Neutrophil (primary cell): ENCODE data around the gene NBL1.

Source experiments
- H3K27ac ChIP-seq: fragments of 200-600 bp; sonication (generic); 2 replicates; pipeline ENCODE4 v1.5.1; 2016; ENCODE audit warnings: mild to moderate bottlenecking, moderate library complexity
- H3K27me3 ChIP-seq: fragments of 200-600 bp; sonication (generic); 2 replicates; pipeline ENCODE4 v1.6.0; 2016; ENCODE audit warnings: mild to moderate bottlenecking
- H3K36me3 ChIP-seq: fragments of 200-600 bp; sonication (generic); 2 replicates; pipeline ENCODE4 v1.5.1; 2017
- H3K4me1 ChIP-seq, 2 experiments: fragments of 200-600 bp in 1 of 2; sonication (generic) in 1 of 2; 1 replicate in 1 of 2; 2 replicates in 1 of 2; pipeline versions ENCODE4 v1.5.1 to v1.6.1; 2013 to 2016; ENCODE audit warnings: low read depth in 1 of 2, low read length in 1 of 2, mild to moderate bottlenecking in 1 of 2, moderate library complexity in 1 of 2; ENCODE audit not compliant: control insufficient read depth in 1 of 2, insufficient read depth in 1 of 2
- H3K4me3 ChIP-seq, 2 experiments: fragments of 200-600 bp in 1 of 2; sonication (generic) in 1 of 2; 1 replicate in 1 of 2; 2 replicates in 1 of 2; pipeline ENCODE4 v1.5.1; 2013 to 2016; ENCODE audit warnings: low read depth in 1 of 2, low read length in 1 of 2, mild to moderate bottlenecking in 1 of 2, moderate library complexity in 1 of 2
- H3K9me3 ChIP-seq: fragments of 200-600 bp; sonication (generic); 2 replicates; pipeline ENCODE4 v1.5.1; 2016
- CTCF ChIP-seq: fragments of 200-600 bp; sonication (generic); IDR thresholded peaks from 2 replicates; pipeline ENCODE4 v1.5.1; 2016; ENCODE audit warnings: antibody characterized with exemption

The NBL1 gene

GRCh38 chr1:19670787-19671186 is 26.7 kb downstream of the NBL1 start:
- no peak for TF ChIP-seq CTCF
- H3K9me3 ChIP-seq: no peaks in the 10 kb centered on the region
- no peaks in the 10 kb centered on the region for H3K36me3 ChIP-seq
- H3K4me3 ChIP-seq: no peak overlapping the region
- no peaks in the 10 kb centered on the region for H3K4me1 ChIP-seq
- H3K27ac ChIP-seq: no peak overlapping the region
- peaks cover 64% of the 10 kb centered on the region for H3K27me3 ChIP-seq

DNA sequence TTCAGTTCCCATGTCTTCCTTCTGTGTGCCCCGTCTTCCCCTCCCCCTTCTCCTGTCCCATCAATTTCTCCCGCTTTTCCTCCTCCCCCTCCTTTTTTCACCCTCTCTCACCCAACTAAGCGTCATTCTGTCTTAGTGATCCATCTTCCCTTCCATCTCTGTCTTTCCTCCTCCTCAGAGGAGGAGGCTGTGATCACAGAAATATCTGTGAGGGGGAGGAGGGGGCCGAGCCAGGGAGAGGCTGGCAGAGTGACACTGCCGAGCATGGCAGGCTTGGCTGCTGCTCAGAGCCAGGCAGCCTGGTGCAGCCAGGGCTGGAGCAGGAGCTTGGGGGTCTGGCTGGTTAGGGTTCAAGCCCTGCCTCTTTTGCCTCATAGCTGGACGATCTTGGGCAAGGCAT is 28.1 kb downstream of the NBL1 start:
- no peaks in the 10 kb centered on the region for H3K9me3 ChIP-seq
- no peaks in the 10 kb centered on the region for H3K36me3 ChIP-seq
- H3K4me3 ChIP-seq: no peak overlapping the region
- H3K4me1 ChIP-seq: no peaks in the 10 kb centered on the region
- H3K27me3 ChIP-seq: peaks cover 60% of the 10 kb centered on the region
- no peak overlapping the region for H3K27ac ChIP-seq
- no peak for TF ChIP-seq CTCF

DNA sequence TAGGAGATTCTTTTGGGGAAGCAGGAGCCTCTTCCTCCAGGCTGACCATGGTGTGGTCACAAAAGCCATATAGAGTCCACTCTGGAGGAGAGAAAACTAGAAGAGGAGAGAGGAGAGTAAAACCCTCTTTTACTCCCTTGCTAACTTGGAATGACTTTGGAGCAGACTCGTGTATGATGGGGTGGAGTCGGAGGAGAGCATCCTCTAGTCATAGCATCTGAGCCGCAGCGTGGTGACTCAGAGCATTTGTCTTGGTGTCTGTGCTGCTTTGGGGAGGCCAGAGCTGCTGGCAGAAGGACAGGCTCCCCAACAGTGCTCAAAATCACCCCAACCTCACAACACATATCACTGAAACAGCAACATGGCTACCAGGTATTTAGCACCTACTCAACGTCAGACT is 31.7 kb downstream of the NBL1 start:
- Histone ChIP-seq H3K36me3 (no peaks in the 10 kb centered on the region), H3K4me3 (no peak overlapping the region), H3K27me3 (peaks cover 32% of the 10 kb centered on the region), H3K9me3 (no peaks in the 10 kb centered on the region), H3K27ac (no peak overlapping the region), H3K4me1 (no peaks in the 10 kb centered on the region)
- no peak for TF ChIP-seq CTCF

- H3K36me3 ChIP-seq: no peaks in the 10 kb centered on the region
- H3K4me3 ChIP-seq: no peak overlapping the region
- no peaks in the 10 kb centered on the region for H3K9me3 ChIP-seq
- H3K27me3 ChIP-seq: peaks cover 25% of the 10 kb centered on the region
- H3K27ac ChIP-seq: no peak overlapping the region
- TF ChIP-seq CTCF: no peak
- no peaks in the 10 kb centered on the region for H3K4me1 ChIP-seq
Observed at GRCh38 chr1:19676438-19676922, 32.4 kb downstream of the NBL1 start.

DNA sequence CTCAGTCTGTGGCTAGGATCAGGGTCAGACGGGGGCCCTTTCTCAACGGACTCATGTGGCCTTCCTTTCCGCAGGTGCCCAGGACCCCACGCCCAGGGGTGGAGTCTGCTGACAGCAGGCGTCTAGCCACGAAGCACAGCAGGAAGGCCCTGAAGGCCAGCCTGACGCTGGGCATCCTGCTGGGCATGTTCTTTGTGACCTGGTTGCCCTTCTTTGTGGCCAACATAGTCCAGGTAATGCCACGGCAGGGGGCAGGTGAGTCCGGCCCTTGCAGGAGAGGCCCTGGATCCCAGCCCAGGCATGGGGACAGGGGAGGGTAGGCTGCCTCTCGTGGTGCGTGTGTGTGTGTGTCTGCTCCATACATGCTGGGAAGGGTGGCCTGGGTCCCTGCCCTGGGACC is 34.4 kb downstream of the NBL1 start:
- Histone ChIP-seq H3K4me3 (no peak overlapping the region), H3K9me3 (no peaks in the 10 kb centered on the region), H3K27ac (no peak overlapping the region), H3K4me1 (no peaks in the 10 kb centered on the region), H3K36me3 (peaks cover 7% of the 10 kb centered on the region), H3K27me3 (peaks cover 14% of the 10 kb centered on the region)
- TF ChIP-seq CTCF: no peak

DNA sequence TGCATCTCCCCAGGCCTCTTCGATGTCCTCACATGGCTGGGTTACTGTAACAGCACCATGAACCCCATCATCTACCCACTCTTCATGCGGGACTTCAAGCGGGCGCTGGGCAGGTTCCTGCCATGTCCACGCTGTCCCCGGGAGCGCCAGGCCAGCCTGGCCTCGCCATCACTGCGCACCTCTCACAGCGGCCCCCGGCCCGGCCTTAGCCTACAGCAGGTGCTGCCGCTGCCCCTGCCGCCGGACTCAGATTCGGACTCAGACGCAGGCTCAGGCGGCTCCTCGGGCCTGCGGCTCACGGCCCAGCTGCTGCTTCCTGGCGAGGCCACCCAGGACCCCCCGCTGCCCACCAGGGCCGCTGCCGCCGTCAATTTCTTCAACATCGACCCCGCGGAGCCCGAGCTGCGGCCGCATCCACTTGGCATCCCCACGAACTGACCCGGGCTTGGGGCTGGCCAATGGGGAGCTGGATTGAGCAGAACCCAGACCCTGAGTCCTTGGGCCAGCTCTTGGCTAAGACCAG is 34.9 kb downstream of the NBL1 start:
- no peak for TF ChIP-seq CTCF
- Histone ChIP-seq H3K4me3 (no peak overlapping the region), H3K27me3 (peaks cover 14% of the 10 kb centered on the region), H3K9me3 (no peaks in the 10 kb centered on the region), H3K27ac (no peak overlapping the region), H3K36me3 (peaks cover 7% of the 10 kb centered on the region), H3K4me1 (no peaks in the 10 kb centered on the region)
